IPS-11a (cell line): Measurements from ENCODE around the gene WNT3A.

Experiments used
- H3K4me3 ChIP-seq: one replicate; pipeline ENCODE4 v1.5.1; 2013; ENCODE audit warnings: low read depth, low read length, control low read depth

WNT3A gene

GRCh38 chr1:228082918-228083870 lies 76.4 kb downstream of the WNT3A start:
- peak overlapping the region; percentile 89 for H3K4me3 ChIP-seq

GRCh38 chr1:228083871-228084278 lies 77.1 kb downstream of the WNT3A start:
- peak overlapping the region; percentile 89 for H3K4me3 ChIP-seq

- H3K4me3 ChIP-seq: peak overlapping the region; percentile 89
Measured at GRCh38 chr1:228084325-228084724, 77.5 kb downstream of the WNT3A start.

- peak overlapping the region; percentile 89 for H3K4me3 ChIP-seq
Measured at GRCh38 chr1:228084797-228085196, 78.0 kb downstream of the WNT3A start.

- H3K4me3 ChIP-seq: no peak overlapping the region
Measured at GRCh38 chr1:228085287-228085951, 78.6 kb downstream of the WNT3A start.

- H3K4me3 ChIP-seq: no peak overlapping the region
Measured at GRCh38 chr1:228087771-228088251, 81.0 kb downstream of the WNT3A start.

- H3K4me3 ChIP-seq: no peak overlapping the region
Measured at GRCh38 chr1:228088586-228089498, 82.0 kb downstream of the WNT3A start.

- no peak overlapping the region for H3K4me3 ChIP-seq
Measured at GRCh38 chr1:228089519-228090380, 83.0 kb downstream of the WNT3A start.

GRCh38 chr1:228090613-228091081 lies 83.8 kb downstream of the WNT3A start:
- no peak overlapping the region for H3K4me3 ChIP-seq

- H3K4me3 ChIP-seq: no peak overlapping the region
Measured at GRCh38 chr1:228091084-228091483, 84.3 kb downstream of the WNT3A start.

- no peak overlapping the region for H3K4me3 ChIP-seq
Measured at GRCh38 chr1:228092342-228093049, 85.7 kb downstream of the WNT3A start.

- H3K4me3 ChIP-seq: no peak overlapping the region
Measured at GRCh38 chr1:228093050-228093906, 86.5 kb downstream of the WNT3A start.

- no peak overlapping the region for H3K4me3 ChIP-seq
Measured at GRCh38 chr1:228094432-228095016, 87.7 kb downstream of the WNT3A start.

- no peak overlapping the region for H3K4me3 ChIP-seq
Measured at GRCh38 chr1:228095161-228095560, 88.4 kb downstream of the WNT3A start.

- H3K4me3 ChIP-seq: no peak overlapping the region
Measured at GRCh38 chr1:228095938-228096337, 89.1 kb downstream of the WNT3A start.

- H3K4me3 ChIP-seq: no peak overlapping the region
Measured at GRCh38 chr1:228096416-228097332, 89.9 kb downstream of the WNT3A start.
